ENCODE data around the gene PHKA2.
A peak's percentile ranks its signal among the peaks of the same experiment; 100 is the strongest.
"Not testable (repeated sequence)": the region's sequence is repeated elsewhere in the genome, so short reads cannot be mapped to it uniquely, and the experiment has no call there.

PHKA2 gene, protein sequence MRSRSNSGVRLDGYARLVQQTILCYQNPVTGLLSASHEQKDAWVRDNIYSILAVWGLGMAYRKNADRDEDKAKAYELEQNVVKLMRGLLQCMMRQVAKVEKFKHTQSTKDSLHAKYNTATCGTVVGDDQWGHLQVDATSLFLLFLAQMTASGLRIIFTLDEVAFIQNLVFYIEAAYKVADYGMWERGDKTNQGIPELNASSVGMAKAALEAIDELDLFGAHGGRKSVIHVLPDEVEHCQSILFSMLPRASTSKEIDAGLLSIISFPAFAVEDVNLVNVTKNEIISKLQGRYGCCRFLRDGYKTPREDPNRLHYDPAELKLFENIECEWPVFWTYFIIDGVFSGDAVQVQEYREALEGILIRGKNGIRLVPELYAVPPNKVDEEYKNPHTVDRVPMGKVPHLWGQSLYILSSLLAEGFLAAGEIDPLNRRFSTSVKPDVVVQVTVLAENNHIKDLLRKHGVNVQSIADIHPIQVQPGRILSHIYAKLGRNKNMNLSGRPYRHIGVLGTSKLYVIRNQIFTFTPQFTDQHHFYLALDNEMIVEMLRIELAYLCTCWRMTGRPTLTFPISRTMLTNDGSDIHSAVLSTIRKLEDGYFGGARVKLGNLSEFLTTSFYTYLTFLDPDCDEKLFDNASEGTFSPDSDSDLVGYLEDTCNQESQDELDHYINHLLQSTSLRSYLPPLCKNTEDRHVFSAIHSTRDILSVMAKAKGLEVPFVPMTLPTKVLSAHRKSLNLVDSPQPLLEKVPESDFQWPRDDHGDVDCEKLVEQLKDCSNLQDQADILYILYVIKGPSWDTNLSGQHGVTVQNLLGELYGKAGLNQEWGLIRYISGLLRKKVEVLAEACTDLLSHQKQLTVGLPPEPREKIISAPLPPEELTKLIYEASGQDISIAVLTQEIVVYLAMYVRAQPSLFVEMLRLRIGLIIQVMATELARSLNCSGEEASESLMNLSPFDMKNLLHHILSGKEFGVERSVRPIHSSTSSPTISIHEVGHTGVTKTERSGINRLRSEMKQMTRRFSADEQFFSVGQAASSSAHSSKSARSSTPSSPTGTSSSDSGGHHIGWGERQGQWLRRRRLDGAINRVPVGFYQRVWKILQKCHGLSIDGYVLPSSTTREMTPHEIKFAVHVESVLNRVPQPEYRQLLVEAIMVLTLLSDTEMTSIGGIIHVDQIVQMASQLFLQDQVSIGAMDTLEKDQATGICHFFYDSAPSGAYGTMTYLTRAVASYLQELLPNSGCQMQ

DNA sequence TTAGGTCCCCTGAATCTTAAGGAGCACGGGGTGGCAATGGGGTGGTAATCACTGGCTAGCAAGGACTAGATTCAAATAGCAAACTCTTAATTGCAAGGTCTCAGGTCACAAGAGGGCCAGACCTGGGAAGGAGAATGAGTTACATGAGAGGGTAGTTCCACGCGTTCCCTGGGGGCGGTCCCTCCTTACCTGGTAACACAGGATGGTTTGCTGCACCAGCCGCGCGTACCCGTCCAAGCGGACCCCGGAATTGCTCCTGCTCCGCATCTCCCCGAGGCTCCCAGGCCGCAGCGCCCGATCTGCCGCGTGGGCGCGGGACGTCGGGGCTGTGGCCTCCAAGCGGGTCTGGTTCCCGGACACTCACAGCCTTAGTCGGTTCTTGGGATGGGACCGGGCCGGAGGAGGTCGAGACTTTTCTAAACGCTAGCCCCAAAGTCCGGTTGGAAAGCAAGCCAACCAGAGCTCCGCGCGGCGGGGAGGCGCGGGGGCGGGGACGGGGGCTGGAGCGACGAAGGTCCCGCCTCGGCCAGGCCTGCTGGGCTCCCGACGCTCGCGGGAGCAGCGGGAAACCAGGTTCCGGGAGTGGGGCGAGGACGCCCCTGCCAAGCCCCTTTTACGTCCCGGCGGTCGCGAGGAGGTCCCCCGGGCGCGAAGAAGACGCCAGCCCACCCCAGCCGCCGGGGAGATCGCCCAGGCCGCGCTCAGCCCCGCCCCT lies at the start of gene PHKA2:
PHKA2 (minus strand) TSS at position 449 of the 715 bp plus-strand sequence; CDS start at position 267, 182 bp downstream.
- no peak for DNase-seq (ENCODE audit: low spot score)

DNA sequence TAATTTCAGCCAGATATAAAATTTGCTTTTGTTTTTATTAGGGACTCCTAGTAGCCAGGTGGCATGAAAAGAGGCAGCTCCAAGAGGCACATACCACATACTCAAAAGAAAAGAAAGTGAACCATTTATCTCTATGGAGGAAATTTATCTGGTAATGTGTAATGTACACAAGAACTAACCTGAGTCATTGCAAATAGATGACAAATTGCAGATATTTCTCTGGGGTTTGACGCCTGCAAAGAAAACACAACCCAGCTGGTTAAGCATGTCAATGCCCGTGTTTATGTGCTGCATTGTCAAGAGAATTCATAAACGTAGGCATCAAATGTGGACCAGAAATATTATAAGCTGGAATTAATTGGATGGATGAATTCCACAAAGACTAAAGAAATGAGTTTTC lies 46.9 kb upstream of the PHKA2 start:
- no peak for DNase-seq (ENCODE audit: low spot score)

GRCh38 chrX:19028560-19028959 lies 44.6 kb upstream of the PHKA2 start:
- DNase-seq (ENCODE audit: low spot score), result no peak

DNA sequence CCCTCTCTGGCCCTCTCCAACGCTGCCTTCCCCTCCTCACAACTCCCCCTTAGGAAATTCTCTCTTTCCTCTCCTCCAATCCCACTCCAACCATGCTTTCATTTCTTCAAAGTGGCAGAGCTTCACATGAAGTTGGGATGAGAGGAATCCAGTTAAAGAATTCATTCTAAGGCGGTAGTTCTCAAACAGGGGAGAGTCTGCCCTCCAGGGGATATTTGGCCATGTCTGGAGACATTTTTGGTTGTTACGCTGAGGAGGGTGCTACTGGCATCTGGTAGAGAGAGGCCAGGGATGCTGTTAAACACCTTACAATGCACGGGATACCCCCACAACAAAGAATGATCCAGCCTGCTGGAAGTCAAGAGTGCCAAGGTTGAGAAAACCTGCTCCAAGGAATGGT lies 40.5 kb upstream of the PHKA2 start:
- DNase-seq (ENCODE audit: low spot score), result no peak

DNA sequence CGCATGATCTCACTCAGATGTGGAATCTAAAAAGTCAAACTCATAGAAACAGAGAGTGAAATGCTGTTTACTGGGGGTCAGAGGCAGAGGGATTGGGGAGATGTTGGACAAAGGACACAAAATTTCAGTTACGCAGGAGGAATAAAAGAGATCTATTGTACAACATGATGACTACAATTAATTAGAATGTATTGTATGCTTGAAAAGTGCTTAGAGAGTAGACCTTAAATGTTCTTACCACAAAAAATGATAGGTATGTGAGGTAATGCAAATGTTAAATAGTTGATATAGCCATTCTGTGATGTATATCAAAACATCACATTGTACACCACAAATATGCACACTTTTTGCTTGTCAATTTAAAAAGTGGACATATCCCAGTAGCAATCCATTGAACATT lies 36.1 kb upstream of the PHKA2 start:
- no peak for DNase-seq (ENCODE audit: low spot score)

- DNase-seq (ENCODE audit: low spot score), result peak; percentile 4
Observed at GRCh38 chrX:19017271-19017670, 33.4 kb upstream of the PHKA2 start.

- not testable (repeated sequence) for DNase-seq (ENCODE audit: low spot score)
Observed at GRCh38 chrX:19016614-19017013, 32.7 kb upstream of the PHKA2 start.

DNA sequence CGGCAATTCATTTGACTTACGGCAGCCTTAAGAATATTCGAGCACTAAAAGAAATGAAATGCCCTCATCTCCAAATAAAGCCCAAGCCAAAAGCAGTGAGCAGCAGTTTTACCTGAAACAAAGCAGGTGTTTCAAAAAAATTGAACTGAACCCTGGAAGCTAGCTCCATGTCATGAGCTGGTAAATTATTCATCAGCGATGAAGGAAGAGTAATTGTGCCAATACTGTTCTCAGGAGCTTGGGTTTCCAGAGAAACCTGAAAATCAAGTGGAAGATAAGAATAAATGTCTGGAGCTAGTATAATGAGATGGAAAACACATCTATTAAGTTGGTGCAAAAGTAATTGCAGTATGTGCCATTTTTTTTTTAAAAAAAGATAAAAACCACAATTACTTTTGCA lies 24.0 kb upstream of the PHKA2 start:
- DNase-seq (ENCODE audit: low spot score), result no peak

DNA sequence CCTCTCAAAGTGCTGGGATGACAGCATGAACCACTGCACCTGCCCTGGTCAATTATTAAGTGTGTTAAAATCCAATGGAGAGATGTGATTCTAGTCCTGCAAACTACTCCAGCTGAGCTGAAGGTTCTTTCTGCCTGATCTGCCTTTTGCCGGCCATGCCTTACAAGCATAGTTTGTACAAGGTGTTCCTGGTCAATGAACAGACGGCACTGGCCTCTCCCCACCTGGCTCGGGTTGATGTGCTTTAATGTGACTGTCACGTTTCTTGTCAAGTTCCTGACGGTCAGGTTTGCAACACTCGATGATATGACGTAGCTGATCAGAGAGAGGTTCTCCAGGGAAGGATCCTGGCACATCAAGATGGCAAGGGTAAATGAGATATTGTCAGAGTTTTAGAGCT lies 23.1 kb upstream of the PHKA2 start:
- DNase-seq (ENCODE audit: low spot score), result no peak

GRCh38 chrX:19005909-19006308 lies 22.0 kb upstream of the PHKA2 start:
- no peak for DNase-seq (ENCODE audit: low spot score)

DNA sequence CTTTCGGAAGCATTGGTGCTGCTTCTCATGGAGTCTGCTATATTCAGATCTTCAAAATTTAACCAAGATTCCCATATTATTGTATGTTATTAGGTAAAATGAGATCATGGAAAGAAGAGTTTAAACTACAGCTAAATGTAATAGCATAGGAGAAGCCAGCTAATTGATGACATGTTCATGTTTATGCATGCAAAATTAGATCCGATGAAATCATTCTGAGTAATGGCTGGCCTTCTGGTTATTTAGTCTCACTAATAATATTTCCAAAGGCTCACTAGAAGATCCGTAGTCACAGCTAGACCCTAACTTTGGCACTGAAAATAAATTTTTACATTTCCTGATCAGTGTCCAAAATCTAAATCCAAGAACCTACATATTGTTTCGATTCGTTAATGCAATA lies 19.8 kb upstream of the PHKA2 start:
- no peak for DNase-seq (ENCODE audit: low spot score)

- no peak for DNase-seq (ENCODE audit: low spot score)
Observed at GRCh38 chrX:18998653-18999052, 14.7 kb upstream of the PHKA2 start.

GRCh38 chrX:18997916-18998315 lies 14.0 kb upstream of the PHKA2 start:
- DNase-seq (ENCODE audit: low spot score), result no peak

DNA sequence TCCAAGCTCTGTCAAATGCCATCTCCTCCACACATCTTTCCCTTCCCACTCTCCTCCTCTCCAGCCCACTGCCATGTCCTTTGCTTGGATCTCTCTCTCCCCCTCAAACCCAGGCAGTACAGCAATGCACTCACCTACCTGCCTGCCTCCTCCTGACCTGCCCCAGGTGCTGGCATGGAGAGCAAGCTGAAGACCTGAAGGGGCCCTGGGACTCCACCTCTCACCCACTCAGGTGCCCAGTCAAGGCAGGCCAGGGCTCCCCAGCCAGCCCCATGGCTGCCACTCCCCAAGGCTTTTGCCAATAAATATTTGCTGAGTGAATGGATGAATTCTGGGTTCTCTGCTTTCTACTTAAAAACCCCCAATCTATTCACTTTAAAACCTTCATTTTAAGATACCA lies 12.6 kb upstream of the PHKA2 start:
- DNase-seq (ENCODE audit: low spot score), result no peak

DNA sequence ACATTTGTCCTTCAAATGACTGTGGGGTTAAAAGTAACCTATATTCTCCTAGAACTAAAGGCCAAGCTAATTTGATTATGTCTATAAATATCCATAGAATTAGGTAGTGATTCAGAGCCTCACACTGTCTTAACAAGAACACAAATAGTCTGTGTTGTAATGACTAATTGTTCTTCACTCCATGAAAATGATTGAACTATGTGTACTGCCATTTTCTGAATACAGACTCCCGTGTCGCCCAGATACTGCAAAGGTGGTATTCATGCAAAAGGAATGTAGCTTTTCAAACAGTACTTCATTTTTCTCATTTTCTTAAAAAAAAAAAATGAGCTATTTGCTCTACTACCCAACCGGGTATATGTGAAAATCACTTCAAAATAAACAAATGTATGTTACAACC lies 11.3 kb upstream of the PHKA2 start:
- no peak for DNase-seq (ENCODE audit: low spot score)

DNA sequence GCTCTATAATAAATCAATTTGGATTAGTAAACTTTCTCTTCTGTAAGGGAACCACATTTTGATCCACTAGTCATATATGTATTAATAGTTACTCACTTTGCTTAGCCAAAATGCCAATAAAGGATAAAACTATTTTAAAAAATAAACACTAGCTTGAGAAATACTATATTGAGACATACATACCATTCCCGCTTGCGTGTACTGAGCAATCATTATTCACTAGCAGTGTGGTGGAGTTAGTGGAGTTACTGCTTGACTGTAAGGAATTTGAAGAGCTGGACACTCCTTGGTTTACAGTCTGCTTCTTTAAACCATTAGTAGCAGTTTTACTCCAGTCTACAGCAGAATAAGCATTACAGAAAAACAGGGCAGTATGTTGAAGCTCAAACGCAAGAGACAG lies 10.8 kb upstream of the PHKA2 start:
- no peak for DNase-seq (ENCODE audit: low spot score)

- DNase-seq (ENCODE audit: low spot score), result no peak
Observed at GRCh38 chrX:18992829-18993228, 8.9 kb upstream of the PHKA2 start.

GRCh38 chrX:18985186-18985435 lies 1.2 kb upstream of the PHKA2 start:
- DNase-seq (ENCODE audit: low spot score), result no peak

DNA sequence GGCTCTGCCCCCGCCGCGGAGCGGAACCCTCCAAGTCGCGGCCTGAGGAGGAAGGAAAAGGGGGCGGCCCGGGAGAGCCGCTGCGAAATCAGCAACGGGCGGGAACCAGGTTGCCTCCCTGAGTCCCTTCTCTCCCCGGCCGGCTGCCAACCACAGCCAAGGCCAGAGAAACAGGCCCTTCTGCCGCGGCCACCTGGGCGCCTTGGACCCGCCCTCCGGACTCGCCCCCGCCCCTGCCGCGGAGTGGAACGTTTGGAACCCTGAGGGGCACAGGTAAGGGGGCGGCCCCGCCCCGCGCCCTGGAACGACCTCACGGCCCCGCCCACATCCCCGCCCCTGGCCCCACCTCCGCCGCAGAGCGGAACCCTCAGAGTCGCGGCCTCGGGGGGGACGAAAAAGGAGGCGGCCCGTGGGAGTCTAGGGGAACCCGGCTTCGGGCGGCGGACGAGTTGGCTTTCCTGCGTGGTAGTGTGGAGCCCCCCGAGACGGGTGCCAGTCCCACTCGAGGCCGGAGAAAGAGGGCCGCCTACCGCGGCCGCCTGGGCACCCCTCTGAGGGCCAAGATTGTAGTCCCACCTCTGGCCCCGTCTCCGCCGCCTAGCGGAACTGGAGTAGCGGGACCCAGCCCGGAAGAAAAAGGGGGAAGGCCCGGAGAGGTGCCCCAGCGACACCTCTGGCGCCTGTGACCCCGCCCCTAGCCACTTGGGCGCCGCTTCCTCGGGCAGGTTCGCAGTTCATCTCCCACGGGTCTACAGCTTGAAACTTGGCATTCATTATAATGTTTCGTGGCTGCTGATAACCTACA lies 669 bp upstream of the PHKA2 start:
- DNase-seq (ENCODE audit: low spot score), result peak; percentile 87

DNA sequence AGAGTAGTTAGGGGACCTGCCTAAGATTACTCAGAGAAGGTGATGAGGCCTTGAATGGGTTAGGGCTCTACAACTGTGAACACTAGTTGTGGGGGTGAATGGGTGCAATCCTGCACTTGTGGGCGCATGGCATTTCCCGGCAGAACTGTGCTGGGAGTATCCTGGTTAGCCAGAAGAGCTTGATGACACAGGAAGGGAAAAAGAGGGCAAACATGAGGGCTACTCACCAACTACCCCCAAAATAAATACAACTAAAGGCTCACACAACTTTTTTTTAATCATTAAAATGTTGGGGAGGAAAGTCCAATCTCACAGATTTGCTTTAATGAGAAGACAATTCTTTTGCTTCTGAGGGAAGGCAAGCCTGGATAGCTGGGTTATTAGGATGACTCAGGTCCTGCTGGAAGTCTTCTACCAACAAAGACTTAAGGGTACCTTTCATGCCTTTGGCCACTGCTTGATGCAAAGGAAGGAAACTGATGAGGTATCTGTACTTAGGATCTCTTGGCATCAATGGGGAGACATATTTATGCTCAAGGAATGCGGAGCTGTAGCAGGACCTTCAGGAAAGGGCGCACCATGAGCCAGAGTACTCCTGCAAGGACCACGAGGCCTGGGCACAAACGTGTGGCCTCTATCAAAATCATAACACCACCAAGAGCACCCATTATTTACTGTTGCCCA lies 2.6 kb downstream of the PHKA2 start:
- no peak for DNase-seq (ENCODE audit: low spot score)

DNA sequence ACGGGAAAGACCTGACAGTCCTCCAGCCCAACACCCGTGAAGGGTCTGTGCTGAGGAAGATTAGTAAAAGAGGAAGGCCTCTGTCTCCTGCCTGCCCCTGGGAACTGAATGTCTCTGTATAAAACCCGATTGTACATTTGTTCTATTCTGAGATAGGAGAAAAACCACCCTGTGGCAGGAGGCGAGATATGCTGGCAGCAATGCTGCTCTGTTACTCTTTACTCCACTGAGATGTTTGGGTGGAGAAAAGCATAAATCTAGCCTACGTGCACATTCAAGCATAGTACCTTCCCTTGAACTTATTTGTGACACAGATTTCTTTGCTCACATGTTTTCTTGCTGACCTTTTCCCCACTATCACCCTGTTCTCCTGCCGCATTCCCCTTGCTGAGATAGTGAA lies 3.7 kb downstream of the PHKA2 start:
- not testable (repeated sequence) for DNase-seq (ENCODE audit: low spot score)
